ENCODE measurements around the gene C1QTNF9. TPM values are rescaled to one million over a fixed set of nuclear protein-coding genes. Genes with fewer than 3 reads are reported as not detected.

Gene C1QTNF9
- total and polyA plus RNA-seq, 9 of the 15 experiments (the other 6 are each of a cell fraction or from before 2014, with no cell fraction given) = not detected

GRCh38 chr13:24267274-24267673 lies 42.1 kb upstream of the C1QTNF9 start:
- intact Hi-C loops (cut with micrococcal nuclease) = no loop called here
- no TSS peak for BruUV-seq (replicated peaks)
- H3K9me3 ChIP-seq (replicated peaks; ENCODE audit: control insufficient read depth, insufficient read depth, low read depth, low read length) = no peaks in the 10 kb centered on the region
- H3K4me3 ChIP-seq = no peak overlapping the region
- FAIRE-seq (no peak), DNase-seq (ENCODE audit: extremely low read depth in 1 of 4, low spot score in 3 of 4) (no peak), ATAC-seq (no peak)
- 0% methylated on average over 1 of the region's 3 CpGs for WGBS (ENCODE audit: insufficient coverage, low coverage, missing lambda C conversion rate)
- ChIA-PET POLR2A (no interaction called here), CTCF (ENCODE audit: low intra/inter-chr PET ratio) (no interaction called here)
- H3K9me1 ChIP-seq (ENCODE audit: control insufficient read depth, insufficient read depth, low read length) = no peaks in the 10 kb centered on the region
- no peaks in the 10 kb centered on the region for H3K4me1 ChIP-seq (replicated peaks in 1 of 2; ENCODE audit: control insufficient read depth in 2 of 2, insufficient read depth in 2 of 2, low read length in 2 of 2)
- no peak overlapping the region for H3K4me2 ChIP-seq (ENCODE audit: insufficient read depth, low read length)
- H3K36me3 ChIP-seq (ENCODE audit: control insufficient read depth, insufficient read depth, low read length) = no peaks in the 10 kb centered on the region
- no peak overlapping the region for H3K9ac ChIP-seq (ENCODE audit: insufficient read depth in 1 of 2, low read depth in 2 of 2, low read length in 2 of 2)
- in situ Hi-C loops (cut with MboI) = no loop called here
- no peak overlapping the region for H2AFZ ChIP-seq (ENCODE audit: low read depth, low read length)
- H3K27me3 ChIP-seq (ENCODE audit: control insufficient read depth in 2 of 2, insufficient read depth in 2 of 2, low read length in 2 of 2) = peaks cover 2 to 9% of the 10 kb centered on the region in 2 experiments; a peak in 4 of 5 replicates
- H4K20me1 ChIP-seq (replicated peaks; ENCODE audit: control insufficient read depth, insufficient read depth, low read length) = no peaks in the 10 kb centered on the region
- TF ChIP-seq RBM25 (IDR thresholded peaks at IDR 0.05; ENCODE audit: low read depth, low read length, severe bottlenecking) = no peak
- no peak for TF ChIP-seq XRCC5 (IDR thresholded peaks at IDR 0.05; ENCODE audit: low read depth, low read length)
- no peak for TF ChIP-seq SP2 (IDR thresholded peaks at IDR 0.05; ENCODE audit: extremely low read depth, low read depth, low read length, poor library complexity, severe bottlenecking)
- TF ChIP-seq ZNF699 (CRISPR knock-in tag; IDR thresholded peaks at IDR 0.05; ENCODE audit: insufficient replicate concordance) = no peak
- no peak for TF ChIP-seq ARID3A (IDR thresholded peaks at IDR 0.05; ENCODE audit: borderline replicate concordance, low read depth, low read length)
- no peak for TF ChIP-seq SREBF2 (CRISPR knock-in tag; IDR thresholded peaks at IDR 0.05)
- no peak for TF ChIP-seq ZFPM2 (CRISPR knock-in tag; IDR thresholded peaks at IDR 0.05)
- TF ChIP-seq NR2C1 (IDR thresholded peaks at IDR 0.05) = no peak
- no peak for TF ChIP-seq NR2C1 (tag; IDR thresholded peaks at IDR 0.05)
- TF ChIP-seq CBFA2T3 (IDR thresholded peaks at IDR 0.05) = no peak
- TF ChIP-seq CREB3L1 (IDR thresholded peaks at IDR 0.05; ENCODE audit: borderline replicate concordance, low read depth) = no peak
- TF ChIP-seq ZNF143 (CRISPR knock-in tag; IDR thresholded peaks at IDR 0.05) = no peak
- TF ChIP-seq SMARCB1 (IDR thresholded peaks at IDR 0.05; ENCODE audit: insufficient read length, low read depth) = no peak
- TF ChIP-seq CBFA2T2 (conservative IDR thresholded peaks at IDR 0.05) = no peak
- no peak for TF ChIP-seq E2F3 (CRISPR knock-in tag; IDR thresholded peaks at IDR 0.05)
- no peak for TF ChIP-seq PTBP1 (IDR thresholded peaks at IDR 0.05; ENCODE audit: low read depth, low read length)
- H3K27ac ChIP-seq (ENCODE audit: extremely low read depth, low read depth, low read length) = no peak overlapping the region
- no peaks in the 10 kb centered on the region for H3K79me2 ChIP-seq (ENCODE audit: control insufficient read depth, insufficient read depth, low read length)
